GM12874 (cell line): ENCODE results near the gene DNAJA4.
A peak's percentile ranks its signal among the peaks of the same experiment; 100 is the strongest.

Experiments
- CTCF ChIP-seq: IDR thresholded peaks from 2 replicates; pipeline ENCODE4 v1.5.1; 2011; ENCODE audit warnings: low read depth, mild to moderate bottlenecking, control low read depth, low read length, moderate library complexity; ENCODE audit not compliant: insufficient read depth

Gene DNAJA4

GRCh38 chr15:78236491-78236890, 27.9 kb upstream of the DNAJA4 start:
- no peak for TF ChIP-seq CTCF

- no peak for TF ChIP-seq CTCF
Observed at GRCh38 chr15:78237146-78237545, 27.2 kb upstream of the DNAJA4 start.

GRCh38 chr15:78239811-78240210, 24.6 kb upstream of the DNAJA4 start:
- TF ChIP-seq CTCF: no peak

GRCh38 chr15:78241017-78241416, 23.3 kb upstream of the DNAJA4 start:
- peak; percentile 90 for TF ChIP-seq CTCF

GRCh38 chr15:78242128-78242527, 22.2 kb upstream of the DNAJA4 start:
- peak; percentile 48 for TF ChIP-seq CTCF

GRCh38 chr15:78243058-78243457, 21.3 kb upstream of the DNAJA4 start:
- no peak for TF ChIP-seq CTCF

GRCh38 chr15:78243491-78243941, 20.8 kb upstream of the DNAJA4 start:
- no peak for TF ChIP-seq CTCF

- TF ChIP-seq CTCF: no peak
Observed at GRCh38 chr15:78244101-78244500, 20.3 kb upstream of the DNAJA4 start.
